ENCODE data around the gene TARBP2.

DNA sequence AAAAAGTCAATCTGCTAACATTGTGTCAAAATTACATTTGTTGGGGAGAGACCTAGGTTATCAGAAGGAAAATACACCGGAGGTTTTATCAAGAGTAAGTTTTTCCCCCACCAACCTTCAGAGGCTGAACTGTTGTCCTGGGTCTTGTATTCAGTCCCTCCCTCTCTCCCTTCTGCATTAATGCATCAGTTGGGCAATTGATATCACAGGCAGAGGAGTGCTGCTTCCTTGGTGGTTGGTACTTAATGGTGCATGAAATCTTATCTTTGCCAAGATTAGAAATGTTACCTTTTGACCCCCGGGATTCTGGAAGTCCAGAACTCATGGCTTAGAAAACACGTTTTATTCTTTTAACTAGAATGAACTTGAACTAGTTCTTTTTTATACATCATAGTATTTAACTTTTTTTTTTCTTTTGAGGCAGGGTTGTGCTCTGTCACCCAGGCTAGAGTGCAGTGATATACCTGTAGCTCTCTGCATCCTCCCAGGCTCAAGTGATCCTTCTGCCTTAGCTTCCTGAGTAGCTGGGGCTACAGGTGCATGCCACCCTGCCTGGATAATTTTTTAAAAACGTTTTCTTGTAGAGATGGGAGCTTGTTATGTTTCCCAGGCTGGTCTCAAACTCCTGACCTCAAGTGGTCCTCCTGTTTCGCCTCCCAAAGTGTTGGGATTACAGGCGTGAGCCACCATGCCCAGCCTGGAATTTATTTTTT, 44.3 kb upstream of the TARBP2 start:
- TF ChIP-seq, protein P1, sequence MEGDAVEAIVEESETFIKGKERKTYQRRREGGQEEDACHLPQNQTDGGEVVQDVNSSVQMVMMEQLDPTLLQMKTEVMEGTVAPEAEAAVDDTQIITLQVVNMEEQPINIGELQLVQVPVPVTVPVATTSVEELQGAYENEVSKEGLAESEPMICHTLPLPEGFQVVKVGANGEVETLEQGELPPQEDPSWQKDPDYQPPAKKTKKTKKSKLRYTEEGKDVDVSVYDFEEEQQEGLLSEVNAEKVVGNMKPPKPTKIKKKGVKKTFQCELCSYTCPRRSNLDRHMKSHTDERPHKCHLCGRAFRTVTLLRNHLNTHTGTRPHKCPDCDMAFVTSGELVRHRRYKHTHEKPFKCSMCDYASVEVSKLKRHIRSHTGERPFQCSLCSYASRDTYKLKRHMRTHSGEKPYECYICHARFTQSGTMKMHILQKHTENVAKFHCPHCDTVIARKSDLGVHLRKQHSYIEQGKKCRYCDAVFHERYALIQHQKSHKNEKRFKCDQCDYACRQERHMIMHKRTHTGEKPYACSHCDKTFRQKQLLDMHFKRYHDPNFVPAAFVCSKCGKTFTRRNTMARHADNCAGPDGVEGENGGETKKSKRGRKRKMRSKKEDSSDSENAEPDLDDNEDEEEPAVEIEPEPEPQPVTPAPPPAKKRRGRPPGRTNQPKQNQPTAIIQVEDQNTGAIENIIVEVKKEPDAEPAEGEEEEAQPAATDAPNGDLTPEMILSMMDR (IDR thresholded peaks at IDR 0.05) = no peak
- no peak for TF ChIP-seq POLR2A (IDR thresholded peaks at IDR 0.05)
